ENCODE data around the gene HSPA1A. TPM values are rescaled to one million over a fixed set of nuclear protein-coding genes. Genes with fewer than 3 reads are reported as not detected.

HSPA1A gene
- total and polyA plus RNA-seq, 9 of the 15 experiments (the other 6 are each of a cell fraction or from before 2014, with no cell fraction given), result 2.2 to 273 (median 107) TPM

DNA sequence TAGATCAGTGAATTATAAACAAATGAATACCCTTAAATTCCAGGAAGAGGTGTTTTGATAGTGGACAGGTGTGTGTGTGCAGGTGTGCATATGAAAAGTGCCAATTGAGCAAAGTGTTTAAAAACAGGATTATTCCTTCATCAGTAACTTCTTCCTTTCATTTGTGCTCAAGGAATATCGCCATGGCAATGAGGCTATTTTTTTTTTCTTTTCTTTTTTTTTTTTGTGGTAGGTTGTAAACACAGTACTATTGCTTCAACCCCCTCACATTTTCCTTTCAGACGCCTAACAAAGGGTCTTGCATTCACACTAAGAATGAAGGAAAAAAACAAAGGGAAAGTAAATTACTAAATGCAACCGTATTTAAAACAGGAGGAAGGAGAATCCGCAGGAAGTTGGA lies 10.2 kb downstream of the HSPA1A start:
- FAIRE-seq, result no peak
- no peak for ATAC-seq
- DNase-seq (ENCODE audit: extremely low read depth in 1 of 4, low spot score in 3 of 4), result no peak
- Histone ChIP-seq H3K9me1 (ENCODE audit: control insufficient read depth, insufficient read depth, low read length) (no peaks in the 10 kb centered on the region), H3K4me3 (no peak overlapping the region), H3K27ac (ENCODE audit: extremely low read depth, low read depth, low read length) (peak overlapping the region; percentile 78), H3K4me1 (replicated peaks in 1 of 2; ENCODE audit: control insufficient read depth in 2 of 2, insufficient read depth in 2 of 2, low read length in 2 of 2) (peaks cover 38 to 41% of the 10 kb centered on the region in 2 experiments), H3K9ac (ENCODE audit: insufficient read depth in 1 of 2, low read depth in 2 of 2, low read length in 2 of 2) (peak overlapping the region in 1 of 2 experiments; percentile 3; a peak in 1 of 4 replicates), H3K79me2 (ENCODE audit: control insufficient read depth, insufficient read depth, low read length) (peaks cover 51% of the 10 kb centered on the region), H3K36me3 (ENCODE audit: control insufficient read depth, insufficient read depth, low read length) (peaks cover 6% of the 10 kb centered on the region; the same call in 1 of the 3 replicates), H3K9me3 (replicated peaks; ENCODE audit: control insufficient read depth, insufficient read depth, low read depth, low read length) (no peaks in the 10 kb centered on the region), H2AFZ (ENCODE audit: low read depth, low read length) (peak overlapping the region; percentile 34), H3K4me2 (ENCODE audit: insufficient read depth, low read length) (no peak overlapping the region), H3K27me3 (ENCODE audit: control insufficient read depth in 2 of 2, insufficient read depth in 2 of 2, low read length in 2 of 2) (no peaks in the 10 kb centered on the region), H4K20me1 (replicated peaks; ENCODE audit: control insufficient read depth, insufficient read depth, low read length) (peaks cover 5% of the 10 kb centered on the region; the same call in 1 of the 2 replicates)
- WGBS (ENCODE audit: insufficient coverage, low coverage, missing lambda C conversion rate), result 82% methylated on average over 4 of the region's 4 CpGs
- in situ Hi-C loops (cut with MboI) (no loop called here), intact Hi-C loops (cut with micrococcal nuclease) (loop anchor here (10.0 kb wide), 1 partner anchor 349 kb away; the partner anchor contains the start of genes AGPAT1 and RNF5)
- no TSS peak for BruUV-seq (replicated peaks)
- TF ChIP-seq ZNF384 (IDR thresholded peaks at IDR 0.05; ENCODE audit: low read depth, low read length) (peak; percentile 66), ARHGAP35 (IDR thresholded peaks at IDR 0.05; ENCODE audit: partially characterized antibody) (no peak), ZNF764 (CRISPR knock-in tag; IDR thresholded peaks at IDR 0.05; ENCODE audit: low read depth) (no peak), CHCHD3 (CRISPR knock-in tag; IDR thresholded peaks at IDR 0.05) (0 out of 2 replicates have a peak, but pooled peaks have one; percentile 5)
- POLR2A ChIA-PET, result interaction anchor here (0.6 to 6.4 kb wide), 8 partner anchors 8 to 108 kb away, joined by 3 to 93 read pairs (median 12); partner anchors contain the start of genes CLIC1, HSPA1A, HSPA1L and LSM2
- CTCF ChIA-PET (ENCODE audit: low intra/inter-chr PET ratio), result interaction anchor here (0.7 kb wide), 1 partner anchor 274 kb away, joined by 4 read pairs; no protein-coding TSS in a partner anchor

GRCh38 chr6:31826793-31827285 lies 11.5 kb downstream of the HSPA1A start:
- Histone ChIP-seq H3K36me3 (ENCODE audit: control insufficient read depth, insufficient read depth, low read length) (peaks cover 18% of the 10 kb centered on the region; the same call in 2 of the 3 replicates), H3K4me2 (ENCODE audit: insufficient read depth, low read length) (peak overlapping the region; percentile 90)
- FAIRE-seq, result no peak
- TF ChIP-seq COPS2 (conservative IDR thresholded peaks at IDR 0.05) (no peak), ZNF324 (CRISPR knock-in tag; IDR thresholded peaks at IDR 0.05) (peak; percentile 67), DNMT1 (IDR thresholded peaks at IDR 0.05) (0 out of 2 replicates have a peak, but pooled peaks have one; percentile 28), KLF13 (tag; IDR thresholded peaks at IDR 0.05; ENCODE audit: borderline replicate concordance, low read depth) (no peak; the same call in 1 of the 2 replicates), HEY1 (CRISPR knock-in tag; IDR thresholded peaks at IDR 0.05; ENCODE audit: borderline replicate concordance) (peak; percentile 72), KLF1 (tag; IDR thresholded peaks at IDR 0.05) (no peak; the same call in 1 of the 2 replicates), MXI1 (IDR thresholded peaks at IDR 0.05; ENCODE audit: low read depth, low read length) (no peak), CBX3 (IDR thresholded peaks at IDR 0.05; ENCODE audit: borderline replicate concordance in 1 of 2, low read length in 2 of 2) (peak in 1 of 2 experiments; percentile 7; a peak in 1 of 3 replicates), NR2C2 (CRISPR knock-in tag; IDR thresholded peaks at IDR 0.05) (0 out of 2 replicates have a peak, but pooled peaks have one; percentile 57), NR2C2 (tag; IDR thresholded peaks at IDR 0.05) (no peak), TFAM (CRISPR knock-in tag; conservative IDR thresholded peaks at IDR 0.05) (no peak)

More at GRCh38 chr6:31826793-31827285, 11.5 kb downstream of the HSPA1A start:
- under 1% methylated on average over 13 of the region's 13 CpGs for WGBS (ENCODE audit: insufficient coverage, low coverage, missing lambda C conversion rate)
- peak overlapping the region; percentile 78 for H3K27ac ChIP-seq (ENCODE audit: extremely low read depth, low read depth, low read length)
- CTCF ChIA-PET (ENCODE audit: low intra/inter-chr PET ratio), result no interaction called here
- DNase-seq (ENCODE audit: extremely low read depth in 1 of 4, low spot score in 3 of 4), result peak; percentile 77 to 91 (median 84)
- H3K9me1 ChIP-seq (ENCODE audit: control insufficient read depth, insufficient read depth, low read length), result no peaks in the 10 kb centered on the region
- H3K27me3 ChIP-seq (ENCODE audit: control insufficient read depth in 2 of 2, insufficient read depth in 2 of 2, low read length in 2 of 2), result no peaks in the 10 kb centered on the region
- peaks cover 52% of the 10 kb centered on the region for H3K79me2 ChIP-seq (ENCODE audit: control insufficient read depth, insufficient read depth, low read length)
- peak overlapping the region; percentile 56 for H3K4me3 ChIP-seq
- H3K4me1 ChIP-seq (replicated peaks in 1 of 2; ENCODE audit: control insufficient read depth in 2 of 2, insufficient read depth in 2 of 2, low read length in 2 of 2), result peaks cover 38 to 43% of the 10 kb centered on the region in 2 experiments
- no peaks in the 10 kb centered on the region for H3K9me3 ChIP-seq (replicated peaks; ENCODE audit: control insufficient read depth, insufficient read depth, low read depth, low read length)
- in situ Hi-C loops (cut with MboI), result no loop called here
- intact Hi-C loops (cut with micrococcal nuclease), result loop anchor here (1.0 to 10.0 kb wide), 5 partner anchors 32 to 348 kb away; partner anchors contain the start of genes AGPAT1, ATP6V1G2, DDAH2 and NFKBIL1
- H2AFZ ChIP-seq (ENCODE audit: low read depth, low read length), result peak overlapping the region; percentile 87
- peak; percentile 33 for ATAC-seq
- peaks cover 5% of the 10 kb centered on the region; the same call in 1 of the 2 replicates for H4K20me1 ChIP-seq (replicated peaks; ENCODE audit: control insufficient read depth, insufficient read depth, low read length)
- peak overlapping the region; percentile 62 to 70 for H3K9ac ChIP-seq (ENCODE audit: insufficient read depth in 1 of 2, low read depth in 2 of 2, low read length in 2 of 2)
- POLR2A ChIA-PET, result interaction anchor here (0.6 to 6.4 kb wide), 54 partner anchors 9 to 1445 kb away, joined by 3 to 93 read pairs (median 5); partner anchors contain the start of genes ABHD16A, BAG6, C6orf47 and CLIC1
- TSS peak; percentile 97 for BruUV-seq (replicated peaks)
